Heart left ventricle (tissue), 16 donors: Measurements from ENCODE around the gene NLK. TPM values are rescaled to one million over a fixed set of nuclear protein-coding genes. Genes with fewer than 3 reads are reported as not detected.

Experiments used
- ATAC-seq, 4 donors: fragments of 200-7000 bp; cut with Tn5 transposase; one replicate each; pipeline ENCODE4 v1.9.1; 2020 to 2022; ENCODE audit warnings: moderate library complexity in 4 of 4, mild to moderate bottlenecking in 3 of 4, moderate number of reproducible peaks in 1 of 4
- DNase-seq, 5 donors: peaks; one replicate each; pipeline ENCODE4 v3.0.0-alpha.2; 2020
- H3K27ac ChIP-seq, 12 donors: fragments of 200-600 bp; sonication (generic) in 4 of 12; one replicate each; pipeline versions ENCODE4 v1.5.0 to v1.8.0; 2016 to 2022; ENCODE audit warnings: mild to moderate bottlenecking in 2 of 12
- H3K27me3 ChIP-seq, 9 donors: fragments of 200-600 bp; sonication (generic) in 2 of 9; one replicate each; pipeline versions ENCODE4 v1.5.1 to v1.8.0; 2016 to 2022; ENCODE audit warnings: mild to moderate bottlenecking in 3 of 9
- H3K36me3 ChIP-seq, 9 donors: fragments of 200-600 bp; sonication (generic) in 2 of 9; one replicate each; pipeline versions ENCODE4 v1.5.0 to v1.8.0; 2018 to 2022; ENCODE audit warnings: mild to moderate bottlenecking in 2 of 9
- H3K4me1 ChIP-seq, 12 donors: fragments of 200-600 bp; sonication (generic) in 4 of 12; one replicate each; pipeline versions ENCODE4 v1.5.0 to v1.8.0; 2016 to 2022; ENCODE audit warnings: mild to moderate bottlenecking in 3 of 12
- H3K4me3 ChIP-seq, 12 donors: fragments of 200-600 bp; sonication (generic) in 4 of 12; one replicate each; pipeline versions ENCODE4 v1.5.0 to v1.8.0; 2017 to 2022; ENCODE audit warnings: mild to moderate bottlenecking in 9 of 12, moderate library complexity in 4 of 12
- H3K9me3 ChIP-seq, 12 donors: fragments of 200-600 bp; sonication (generic) in 4 of 12; one replicate each; pipeline versions ENCODE4 v1.5.0 to v1.8.0; 2016 to 2022; ENCODE audit warnings: mild to moderate bottlenecking in 1 of 12
- POLR2A ChIP-seq, 2 donors: fragments of 450-650 bp; IDR thresholded peaks; one replicate each; pipeline ENCODE4 v1.6.1; 2017; ENCODE audit warnings: antibody characterized with exemption in 2 of 2, mild to moderate bottlenecking in 2 of 2, moderate library complexity in 2 of 2
- WGBS, 4 donors: extraction: QIAGEN DNeasy Blood & Tissue Kit in 2 of 4; methylation state at CpG; one replicate each; pipeline versions ENCODE4 v1.1.5 to v1.1.7; 2013 to 2018; 5-methylcytosine and 5-hydroxymethylcytosine counted together
- intact Hi-C, 10 donors: fragments of 100-400 bp; cut with DNase I; formaldehyde crosslinking; loops; one replicate each; pipeline versions ENCODE4 v1.11.1 to v1.14.2; 2022
- polyA plus RNA-seq, 2 donors: library from polyadenylated mRNA; stranded (reverse); fragments of 200-250 nt; gene quantifications; one replicate each; pipeline ENCODE4 v1.2.3, GENCODE V29; 2013
- total RNA-seq, 9 donors: library from RNA; depleted of rRNA in 2 of 9; stranded (reverse); fragments of >200 nt in 2 of 9; fragmentation: NEBNext Ultra II Directional in 3 of 9; extraction: Animal tissue kit (Norgen Biotek cat#: 25700) in 3 of 9; gene quantifications; one replicate each; pipeline versions ENCODE4 v1.1.0 to v1.2.4, GENCODE V29; 2016 to 2023
- TF ChIP-seq, protein P1 (sequence below), 12 donors: fragments of 200-600 bp; sonication (generic) in 4 of 12; IDR thresholded peaks; one replicate each; pipeline versions ENCODE4 v1.5.0 to v1.8.0; 2018 to 2022; ENCODE audit warnings: antibody characterized with exemption in 12 of 12, mild to moderate bottlenecking in 5 of 12
- donor health status: ischemic (EF 13 %, LVEDD 7.1; RV severe dilation, severe dysfunction).
- donor health status: healthy with polysubstance abuse.
- donor health status: DM: no; HTN: yes; CAD: no.
- donor health status: DM: no; HTN: no; CAD: no.
- donor health status: ischemic (EF 25% LVEDD 6.9; RV normal size, moderate dysfunction).
- donor health status: ischemic (EF 25% LVEDD 5.7; RV mildly dilated, moderate dysfunction).
- donor health status: healthy.
- donor health status: DM: yes; HTN: yes; CAD: no.
- donor health status: ischemic (EF 35%, LVEDD 5.7; RV mildly dilated, moderate dysfunction).
- donor health status: nonischemic (EF 11% LVEDD 7.7; RV severe dilation, severe dysfunction).
- donor health status: DM: yes; HTN: yes; CAD: no.
- donor health status: PGD.
- donor health status: ischemic (EF 29% LVEDD 5.4; RV normal size, mild dysfunction).
- donor health status: nonischemic (EF 23%, LVEDD 6.1; RV moderate dilation, normal function).

NLK gene
- total and polyA plus RNA-seq, 11 donors = 8.1 to 29.1 (median 20.0) TPM

DNA sequence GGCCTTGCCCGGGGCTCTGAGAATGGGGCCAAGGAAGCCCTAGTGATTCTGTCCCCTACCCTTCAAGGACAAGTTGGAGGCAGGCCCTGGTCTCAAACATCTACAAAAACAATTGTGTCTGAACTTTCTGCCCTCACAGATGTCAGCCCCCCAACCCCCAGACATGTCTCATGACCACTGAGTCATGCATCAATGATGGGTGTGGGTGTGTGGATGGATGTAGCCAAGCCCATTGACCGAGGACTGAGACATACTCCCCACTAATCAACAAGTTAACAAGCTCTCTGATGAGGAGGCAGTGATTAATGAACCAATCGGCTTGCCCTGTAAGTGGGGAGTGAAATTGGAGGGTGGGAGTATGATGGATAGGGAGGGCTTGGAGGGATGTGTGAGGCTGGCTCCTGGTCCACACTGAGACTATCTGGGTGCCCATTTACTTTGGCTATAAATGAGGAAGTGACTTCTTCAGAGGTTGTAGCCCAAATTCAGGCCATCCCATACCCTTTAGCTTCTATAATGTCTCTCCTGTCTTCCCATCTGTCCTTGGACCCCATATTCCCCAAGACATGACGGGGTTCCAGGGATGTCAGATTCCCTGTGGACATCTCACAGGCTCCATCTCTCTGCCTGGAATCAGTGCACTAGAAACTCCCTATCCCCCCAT is 179.4 kb downstream of the NLK start:
- TF ChIP-seq POLR2A (IDR thresholded peaks at IDR 0.05) = no peak
- TF ChIP-seq, protein P1, sequence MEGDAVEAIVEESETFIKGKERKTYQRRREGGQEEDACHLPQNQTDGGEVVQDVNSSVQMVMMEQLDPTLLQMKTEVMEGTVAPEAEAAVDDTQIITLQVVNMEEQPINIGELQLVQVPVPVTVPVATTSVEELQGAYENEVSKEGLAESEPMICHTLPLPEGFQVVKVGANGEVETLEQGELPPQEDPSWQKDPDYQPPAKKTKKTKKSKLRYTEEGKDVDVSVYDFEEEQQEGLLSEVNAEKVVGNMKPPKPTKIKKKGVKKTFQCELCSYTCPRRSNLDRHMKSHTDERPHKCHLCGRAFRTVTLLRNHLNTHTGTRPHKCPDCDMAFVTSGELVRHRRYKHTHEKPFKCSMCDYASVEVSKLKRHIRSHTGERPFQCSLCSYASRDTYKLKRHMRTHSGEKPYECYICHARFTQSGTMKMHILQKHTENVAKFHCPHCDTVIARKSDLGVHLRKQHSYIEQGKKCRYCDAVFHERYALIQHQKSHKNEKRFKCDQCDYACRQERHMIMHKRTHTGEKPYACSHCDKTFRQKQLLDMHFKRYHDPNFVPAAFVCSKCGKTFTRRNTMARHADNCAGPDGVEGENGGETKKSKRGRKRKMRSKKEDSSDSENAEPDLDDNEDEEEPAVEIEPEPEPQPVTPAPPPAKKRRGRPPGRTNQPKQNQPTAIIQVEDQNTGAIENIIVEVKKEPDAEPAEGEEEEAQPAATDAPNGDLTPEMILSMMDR (IDR thresholded peaks at IDR 0.05) = no peak
- no peaks in the 10 kb centered on the region for H3K9me3 ChIP-seq
- peaks cover 0 to 3% (median 0%) of the 10 kb centered on the region in 9 donors for H3K27me3 ChIP-seq
- H3K4me3 ChIP-seq = no peak overlapping the region
- no peak for DNase-seq
- no peak overlapping the region for H3K27ac ChIP-seq
- intact Hi-C loops = no loop called here
- no peaks in the 10 kb centered on the region for H3K36me3 ChIP-seq
- H3K4me1 ChIP-seq = peaks cover 0 to 4% (median 0%) of the 10 kb centered on the region in 12 donors
- ATAC-seq = no peak
- WGBS, 4 donors = 83 to 93% (median 88%) methylated on average over 4 of the region's 4 CpGs

GRCh38 chr17:28225271-28225670 is 182.8 kb downstream of the NLK start:
- Histone ChIP-seq H3K9me3 (no peaks in the 10 kb centered on the region), H3K27me3 (peaks cover 13 to 36% (median 28%) of the 10 kb centered on the region in 9 donors), H3K4me3 (no peak overlapping the region), H3K27ac (no peak overlapping the region), H3K4me1 (peaks cover 0 to 15% (median 5%) of the 10 kb centered on the region in 12 donors), H3K36me3 (no peaks in the 10 kb centered on the region)
- TF ChIP-seq, protein P1 (IDR thresholded peaks at IDR 0.05) = no peak
- no peak for TF ChIP-seq POLR2A (IDR thresholded peaks at IDR 0.05)
- DNase-seq (peak in 4 of 5 donors; percentile 30 to 52 (median 40)), ATAC-seq (peak in 3 of 4 donors; percentile 28 to 63 (median 51))
- 61 to 78% (median 76%) methylated on average over 3 of the region's 3 CpGs for WGBS, 4 donors
- intact Hi-C loops = no loop called here

- TF ChIP-seq POLR2A (IDR thresholded peaks at IDR 0.05) = no peak
- TF ChIP-seq, protein P1 (IDR thresholded peaks at IDR 0.05) = no peak
- Histone ChIP-seq H3K27ac (no peak overlapping the region), H3K27me3 (peaks cover 13 to 39% (median 28%) of the 10 kb centered on the region in 9 donors), H3K4me1 (peaks cover 0 to 15% (median 5%) of the 10 kb centered on the region in 12 donors), H3K9me3 (no peaks in the 10 kb centered on the region), H3K4me3 (no peak overlapping the region), H3K36me3 (no peaks in the 10 kb centered on the region)
- ATAC-seq = no peak
- WGBS, 4 donors = 79 to 90% (median 83%) methylated on average over 1 of the region's 1 CpG
- intact Hi-C loops = no loop called here
- no peak for DNase-seq
Measured at GRCh38 chr17:28225867-28226266, 183.4 kb downstream of the NLK start.

- ATAC-seq = no peak
- no peak for DNase-seq
- Histone ChIP-seq H3K4me3 (peak overlapping the region in 1 of 12 donors; percentile 4), H3K4me1 (peaks cover 0 to 15% (median 5%) of the 10 kb centered on the region in 12 donors), H3K27ac (no peak overlapping the region), H3K9me3 (no peaks in the 10 kb centered on the region), H3K36me3 (no peaks in the 10 kb centered on the region), H3K27me3 (peaks cover 13 to 39% (median 29%) of the 10 kb centered on the region in 9 donors)
- WGBS, 4 donors = 65 to 74% (median 69%) methylated on average over 28 of the region's 28 CpGs
- TF ChIP-seq, protein P1 (IDR thresholded peaks at IDR 0.05) = no peak
- intact Hi-C loops = no loop called here
Measured at GRCh38 chr17:28226563-28227315, 184.3 kb downstream of the NLK start.
